Keratinocyte (primary cell): Measurements from ENCODE around the gene GJD4. TPM values are rescaled to one million over a fixed set of nuclear protein-coding genes. Genes with fewer than 3 reads are reported as not detected.

ENCODE experiments used
- DNase-seq: peaks from one replicate; pipeline ENCODE4 v3.0.0-alpha.2; 2011; ENCODE audit warnings: low read depth, missing footprints, low spot score
- FAIRE-seq: peaks from 2 replicates; lab custom pipeline; 2011; peaks lifted over from hg19 to GRCh38; lab: Jason Lieb, UNC
- H2AFZ ChIP-seq: 2 replicates; pipeline ENCODE4 v1.6.0; 2012; ENCODE audit warnings: low read length, control low read depth, inconsistent platforms; ENCODE audit not compliant: control insufficient read depth
- H3K27ac ChIP-seq: 2 replicates; pipeline ENCODE4 v1.5.1; 2011; ENCODE audit warnings: low read length; ENCODE audit not compliant: control insufficient read depth, insufficient read depth
- H3K27me3 ChIP-seq: 3 replicates; pipeline ENCODE4 v1.6.0; 2011; ENCODE audit warnings: low read length; ENCODE audit not compliant: control insufficient read depth, insufficient read depth; ENCODE audit errors: extremely low read depth
- H3K36me3 ChIP-seq, 2 experiments: 2 replicates in 1 of 2; 3 replicates in 1 of 2; pipeline ENCODE4 v1.5.1; 2011; ENCODE audit warnings: low read length in 2 of 2, mild to moderate bottlenecking in 1 of 2; ENCODE audit not compliant: control insufficient read depth in 2 of 2, insufficient read depth in 2 of 2; ENCODE audit errors: extremely low read depth in 1 of 2
- H3K4me1 ChIP-seq: 3 replicates; pipeline ENCODE4 v1.5.1; 2011; ENCODE audit warnings: low read length; ENCODE audit not compliant: control insufficient read depth, insufficient read depth; ENCODE audit errors: extremely low read depth
- H3K4me2 ChIP-seq: 3 replicates; pipeline ENCODE4 v1.6.0; 2011; ENCODE audit warnings: low read depth, low read length; ENCODE audit not compliant: control insufficient read depth, insufficient read depth; ENCODE audit errors: extremely low read depth
- H3K4me3 ChIP-seq, 3 experiments: fragments of 200-600 bp in 1 of 3; sonication (generic) in 1 of 3; 2 replicates in 2 of 3; 3 replicates in 1 of 3; pipeline ENCODE4 v1.5.1; 2011 to 2016; ENCODE audit warnings: low read length in 3 of 3, mild to moderate bottlenecking in 3 of 3, control low read depth in 2 of 3, inconsistent platforms in 1 of 3, low read depth in 1 of 3, mixed read lengths in 1 of 3, mixed run types in 1 of 3, moderate library complexity in 1 of 3; ENCODE audit not compliant: control insufficient read depth in 2 of 3, insufficient read depth in 2 of 3; ENCODE audit errors: extremely low read depth in 1 of 3
- H3K79me2 ChIP-seq: 2 replicates; pipeline ENCODE4 v1.6.0; 2012; ENCODE audit warnings: low read length; ENCODE audit not compliant: control insufficient read depth, insufficient read depth
- H3K9ac ChIP-seq: 3 replicates; pipeline ENCODE4 v1.6.0; 2011; ENCODE audit warnings: low read length; ENCODE audit not compliant: control insufficient read depth, insufficient read depth; ENCODE audit errors: extremely low read depth
- H3K9me1 ChIP-seq: 3 replicates; pipeline ENCODE4 v1.6.0; 2011; ENCODE audit warnings: low read length; ENCODE audit not compliant: control insufficient read depth, insufficient read depth; ENCODE audit errors: extremely low read depth
- H3K9me3 ChIP-seq: 2 replicates; pipeline ENCODE4 v1.5.1; 2012; ENCODE audit warnings: low read depth, low read length; ENCODE audit not compliant: control insufficient read depth
- H4K20me1 ChIP-seq: 3 replicates; pipeline ENCODE4 v1.6.0; 2011; ENCODE audit warnings: low read length; ENCODE audit not compliant: control insufficient read depth, insufficient read depth; ENCODE audit errors: extremely low read depth
- CTCF ChIP-seq, 3 experiments: IDR thresholded peaks in 1 of 3; conservative IDR thresholded peaks in 1 of 3; optimal IDR thresholded peaks in 1 of 3; 2 replicates in 2 of 3; 3 replicates in 1 of 3; pipeline versions ENCODE3 to v1.5.1; 2011; ENCODE audit warnings: low read length in 3 of 3, mild to moderate bottlenecking in 3 of 3, moderate library complexity in 2 of 3, control low read depth in 1 of 3, inconsistent platforms in 1 of 3; ENCODE audit not compliant: insufficient read depth in 2 of 3; ENCODE audit errors: extremely low read depth in 1 of 3
- EZH2 ChIP-seq: IDR thresholded peaks from one replicate; pipeline ENCODE4 v1.6.1; 2012; ENCODE audit warnings: inconsistent platforms, mild to moderate bottlenecking, low read length, moderate library complexity
- dilution Hi-C: fragments of 300-500 bp; cut with MboI; formaldehyde crosslinking; loops from one replicate; pipeline ENCODE4 v1.7.0; 2020; ENCODE audit warnings: low sequenced_read_pairs; ENCODE audit not compliant: extremely low pct_ligation_motif_present
- polyA plus RNA-seq, 5 experiments: library from polyadenylated mRNA; depleted of rRNA in 3 of 5; stranded (reverse) in 3 of 5; stranded (forward) in 1 of 5; unstranded in 1 of 5; fragments of >200 nt; gene quantifications; 1 replicate in 1 of 5; 2 replicates in 3 of 5; 3 replicates in 1 of 5; pipeline versions ENCODE4 v1.2.1 to v1.2.3, GENCODE V29; 2011 to 2012; ENCODE audit warnings: missing spikeins in 2 of 5, low read depth in 1 of 5, low replicate concordance in 1 of 5

GJD4 gene
- polyA plus RNA-seq, 1 donor (not counting 4 experiments of a cell fraction or from before 2014, with no cell fraction given), result not detected

GRCh38 chr10:35567951-35568350 is 37.2 kb upstream of the GJD4 start:
- no peak overlapping the region for H3K27ac ChIP-seq
- peaks cover 20 to 27% of the 10 kb centered on the region in 2 experiments for H3K36me3 ChIP-seq
- TF ChIP-seq CTCF (optimal IDR thresholded peaks at IDR 0.05 in 1 of 3, IDR thresholded peaks at IDR 0.05 in 1 of 3, conservative IDR thresholded peaks at IDR 0.05 in 1 of 3; ENCODE audit: extremely low read depth in 1 of 3, insufficient read depth in 2 of 3, low read length in 3 of 3) (no peak), EZH2 (no peak)
- H3K9me1 ChIP-seq, result no peaks in the 10 kb centered on the region
- H3K4me1 ChIP-seq, result no peaks in the 10 kb centered on the region
- H4K20me1 ChIP-seq, result no peaks in the 10 kb centered on the region
- H3K9ac ChIP-seq, result no peak overlapping the region
- H2AFZ ChIP-seq, result no peak overlapping the region
- dilution Hi-C loops, result no loop called here
- H3K4me3 ChIP-seq, result no peak overlapping the region
- H3K27me3 ChIP-seq, result no peaks in the 10 kb centered on the region
- H3K4me2 ChIP-seq, result no peak overlapping the region
- FAIRE-seq (no peak), DNase-seq (no peak)
- no peaks in the 10 kb centered on the region for H3K9me3 ChIP-seq
- peaks cover 2% of the 10 kb centered on the region for H3K79me2 ChIP-seq

GRCh38 chr10:35568483-35569015 is 36.6 kb upstream of the GJD4 start:
- Histone ChIP-seq H3K36me3 (peaks cover 20 to 27% of the 10 kb centered on the region in 2 experiments), H3K27me3 (no peaks in the 10 kb centered on the region), H2AFZ (no peak overlapping the region), H3K4me3 (no peak overlapping the region), H3K4me1 (no peaks in the 10 kb centered on the region), H3K9me1 (no peaks in the 10 kb centered on the region), H3K4me2 (no peak overlapping the region), H3K79me2 (peaks cover 2% of the 10 kb centered on the region), H3K9ac (no peak overlapping the region), H3K27ac (no peak overlapping the region), H4K20me1 (no peaks in the 10 kb centered on the region), H3K9me3 (no peaks in the 10 kb centered on the region)
- DNase-seq, result no peak
- FAIRE-seq, result no peak
- dilution Hi-C loops, result no loop called here
- no peak for TF ChIP-seq CTCF (optimal IDR thresholded peaks at IDR 0.05 in 1 of 3, IDR thresholded peaks at IDR 0.05 in 1 of 3, conservative IDR thresholded peaks at IDR 0.05 in 1 of 3; ENCODE audit: extremely low read depth in 1 of 3, insufficient read depth in 2 of 3, low read length in 3 of 3)
- no peak for TF ChIP-seq EZH2
